CD14-positive monocyte (primary cell): ENCODE results near the gene RPS6KA3. TPM values are rescaled to one million over a fixed set of nuclear protein-coding genes. Genes with fewer than 3 reads are reported as not detected.
"Not testable (repeated sequence)": the region's sequence is repeated elsewhere in the genome, so short reads cannot be mapped to it uniquely, and the experiment has no call there.

Experiments
- DNase-seq, 3 donors: peaks; one replicate each; pipeline ENCODE4 v3.0.0-alpha.2; 2011 to 2022
- H2AFZ ChIP-seq: 2 replicates; pipeline ENCODE4 v1.6.0; 2012; ENCODE audit warnings: mild to moderate bottlenecking, low read depth, low read length, inconsistent platforms; ENCODE audit not compliant: insufficient read depth, poor library complexity, severe bottlenecking
- H3K27ac ChIP-seq, 2 donors: 1 replicate in 1 of 2; 2 replicates in 1 of 2; pipeline ENCODE4 v1.5.1; 2012 to 2013; ENCODE audit warnings: low read length in 2 of 2, control low read depth in 1 of 2, inconsistent platforms in 1 of 2, low read depth in 1 of 2, mild to moderate bottlenecking in 1 of 2
- H3K27me3 ChIP-seq, 2 donors: one replicate each; pipeline versions ENCODE4 v1.6.0 to v1.6.1; 2011 to 2013; ENCODE audit warnings: low read length in 2 of 2; ENCODE audit not compliant: control insufficient read depth in 2 of 2, insufficient read depth in 2 of 2
- H3K36me3 ChIP-seq, 2 donors: replicated peaks in 1 of 2; 1 replicate in 1 of 2; 2 replicates in 1 of 2; pipeline versions ENCODE4 v1.5.1 to v1.6.1; 2012 to 2013; ENCODE audit warnings: low read length in 2 of 2, control low read depth in 1 of 2, inconsistent platforms in 1 of 2, mild to moderate bottlenecking in 1 of 2; ENCODE audit not compliant: insufficient read depth in 2 of 2, control insufficient read depth in 1 of 2
- H3K4me1 ChIP-seq, 2 donors: 1 replicate in 1 of 2; 2 replicates in 1 of 2; pipeline versions ENCODE4 v1.5.1 to v1.6.1; 2012 to 2013; ENCODE audit warnings: low read length in 2 of 2, control low read depth in 1 of 2, inconsistent platforms in 1 of 2, mild to moderate bottlenecking in 1 of 2, moderate library complexity in 1 of 2; ENCODE audit not compliant: insufficient read depth in 2 of 2, control insufficient read depth in 1 of 2
- H3K4me2 ChIP-seq: replicated peaks from 2 replicates; pipeline ENCODE3; 2012; ENCODE audit warnings: low read length, moderate library complexity, mild to moderate bottlenecking; ENCODE audit not compliant: poor library complexity, severe bottlenecking; ENCODE audit errors: extremely low read depth
- H3K4me3 ChIP-seq, 3 experiments: fragments of 200-600 bp in 1 of 3; sonication (generic) in 1 of 3; replicated peaks in 1 of 3; 1 replicate in 2 of 3; 2 replicates in 1 of 3; pipeline ENCODE4 v1.5.1; 2011 to 2013; ENCODE audit warnings: low read length in 3 of 3, mild to moderate bottlenecking in 3 of 3, control low read depth in 2 of 3, low read depth in 2 of 3, inconsistent platforms in 1 of 3, moderate library complexity in 1 of 3
- H3K79me2 ChIP-seq: 2 replicates; pipeline ENCODE4 v1.6.0; 2012; ENCODE audit warnings: mild to moderate bottlenecking, control low read depth, inconsistent platforms, low read length, moderate library complexity; ENCODE audit not compliant: insufficient read depth
- H3K9ac ChIP-seq: 2 replicates; pipeline ENCODE4 v1.6.0; 2017; ENCODE audit warnings: low read length, mild to moderate bottlenecking; ENCODE audit not compliant: insufficient read depth, poor library complexity, severe bottlenecking
- H3K9me3 ChIP-seq, 2 donors: replicated peaks in 1 of 2; 1 replicate in 1 of 2; 2 replicates in 1 of 2; pipeline versions ENCODE4 v1.5.1 to v1.6.1; 2012 to 2013; ENCODE audit warnings: low read length in 2 of 2, control low read depth in 1 of 2; ENCODE audit not compliant: control insufficient read depth in 1 of 2, insufficient read depth in 1 of 2
- H4K20me1 ChIP-seq: 2 replicates; pipeline ENCODE4 v1.6.0; 2012; ENCODE audit warnings: mild to moderate bottlenecking, low read length, control low read depth, moderate library complexity; ENCODE audit not compliant: insufficient read depth
- H3K27ac Mint-ChIP-seq, 7 donors: one replicate each; pipeline ENCODE4 v1.8.0; 2020; ENCODE audit warnings: mild to moderate bottlenecking in 7 of 7, mixed read lengths in 7 of 7, moderate library complexity in 6 of 7, inconsistent platforms in 2 of 7
- H3K27me3 Mint-ChIP-seq, 3 donors: one replicate each; pipeline ENCODE4 v1.8.0; 2021 to 2022; ENCODE audit warnings: low read depth in 3 of 3, mild to moderate bottlenecking in 3 of 3, mixed read lengths in 3 of 3, moderate library complexity in 3 of 3, inconsistent platforms in 1 of 3
- H3K36me3 Mint-ChIP-seq, 2 donors: one replicate each; pipeline ENCODE4 v1.8.0; 2020; ENCODE audit warnings: mixed read lengths in 2 of 2, inconsistent platforms in 1 of 2, mild to moderate bottlenecking in 1 of 2
- H3K4me1 Mint-ChIP-seq: one replicate; pipeline ENCODE4 v1.8.0; 2020; ENCODE audit warnings: mild to moderate bottlenecking, mixed read lengths
- H3K4me3 Mint-ChIP-seq, 2 donors: one replicate each; pipeline ENCODE4 v1.8.0; 2020; ENCODE audit warnings: mild to moderate bottlenecking in 2 of 2, mixed read lengths in 2 of 2, moderate library complexity in 1 of 2
- H3K9me3 Mint-ChIP-seq, 7 donors: one replicate each; pipeline ENCODE4 v1.8.0; 2020 to 2022; ENCODE audit warnings: mixed read lengths in 7 of 7, mild to moderate bottlenecking in 6 of 7, moderate library complexity in 6 of 7, inconsistent platforms in 2 of 7
- intact Hi-C, 2 donors: fragments of 100-400 bp; cut with micrococcal nuclease; formaldehyde crosslinking; loops; one replicate each; pipeline versions ENCODE4 v1.15.0 to v1.15.1; 2023
- polyA plus RNA-seq, 3 donors: library from polyadenylated mRNA; depleted of rRNA in 1 of 3; unstranded in 2 of 3; stranded (reverse) in 1 of 3; fragments of 300-500 nt in 2 of 3; fragments of >200 nt in 1 of 3; fragmentation: Illumina TruSeq in 2 of 3; gene quantifications; 1 replicate in 2 of 3; 2 replicates in 1 of 3; pipeline ENCODE4 v1.2.3, GENCODE V29; 2012 to 2021
- TF ChIP-seq, protein P1 (sequence below): fragments of 200-600 bp; IDR thresholded peaks from one replicate; pipeline ENCODE4 v1.8.0; 2022; ENCODE audit warnings: antibody characterized with exemption, mild to moderate bottlenecking

Gene RPS6KA3
- polyA plus RNA-seq, 3 donors: 14.6 to 28.2 (median 21.6) TPM

DNA sequence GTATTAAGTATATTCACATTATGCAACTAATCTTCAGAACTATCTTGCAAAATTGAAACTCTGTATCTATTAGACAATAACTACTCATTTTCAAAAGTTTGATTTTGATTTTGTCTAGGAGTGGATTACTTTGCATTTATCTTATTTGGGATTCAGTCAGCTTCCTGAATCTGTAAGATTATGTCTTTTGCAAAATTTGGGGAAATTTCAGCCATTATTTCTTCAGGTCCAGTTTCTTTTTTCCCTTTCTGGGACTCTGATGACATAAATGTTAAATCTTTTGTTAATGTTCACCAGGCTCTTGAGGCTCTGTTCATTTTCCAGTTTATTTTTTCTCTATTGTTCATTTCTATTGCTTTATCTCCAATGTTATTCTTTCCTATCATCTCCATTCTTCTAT lies 15.0 kb downstream of the RPS6KA3 start:
- TF ChIP-seq, protein P1, sequence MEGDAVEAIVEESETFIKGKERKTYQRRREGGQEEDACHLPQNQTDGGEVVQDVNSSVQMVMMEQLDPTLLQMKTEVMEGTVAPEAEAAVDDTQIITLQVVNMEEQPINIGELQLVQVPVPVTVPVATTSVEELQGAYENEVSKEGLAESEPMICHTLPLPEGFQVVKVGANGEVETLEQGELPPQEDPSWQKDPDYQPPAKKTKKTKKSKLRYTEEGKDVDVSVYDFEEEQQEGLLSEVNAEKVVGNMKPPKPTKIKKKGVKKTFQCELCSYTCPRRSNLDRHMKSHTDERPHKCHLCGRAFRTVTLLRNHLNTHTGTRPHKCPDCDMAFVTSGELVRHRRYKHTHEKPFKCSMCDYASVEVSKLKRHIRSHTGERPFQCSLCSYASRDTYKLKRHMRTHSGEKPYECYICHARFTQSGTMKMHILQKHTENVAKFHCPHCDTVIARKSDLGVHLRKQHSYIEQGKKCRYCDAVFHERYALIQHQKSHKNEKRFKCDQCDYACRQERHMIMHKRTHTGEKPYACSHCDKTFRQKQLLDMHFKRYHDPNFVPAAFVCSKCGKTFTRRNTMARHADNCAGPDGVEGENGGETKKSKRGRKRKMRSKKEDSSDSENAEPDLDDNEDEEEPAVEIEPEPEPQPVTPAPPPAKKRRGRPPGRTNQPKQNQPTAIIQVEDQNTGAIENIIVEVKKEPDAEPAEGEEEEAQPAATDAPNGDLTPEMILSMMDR: no peak
- no peak overlapping the region for H3K4me3 ChIP-seq
- Mint-ChIP-seq H3K27me3 (peaks cover 0 to 7% (median 0%) of the 10 kb centered on the region in 3 donors), H3K36me3 (no peaks in the 10 kb centered on the region), H3K9me3 (peaks cover 0 to 8% (median 0%) of the 10 kb centered on the region in 7 donors), H3K27ac (peak overlapping the region in 3 of 7 donors; percentile 33 to 72 (median 41)), H3K4me3 (no peak overlapping the region), H3K4me1 (peaks cover 39% of the 10 kb centered on the region)
- H3K27me3 ChIP-seq: no peaks in the 10 kb centered on the region
- H4K20me1 ChIP-seq: peaks cover 77% of the 10 kb centered on the region
- peaks cover 20 to 31% of the 10 kb centered on the region in 2 donors for H3K4me1 ChIP-seq
- H3K9me3 ChIP-seq: no peaks in the 10 kb centered on the region
- H3K9ac ChIP-seq: no peak overlapping the region
- no peak overlapping the region for H3K4me2 ChIP-seq
- H2AFZ ChIP-seq: no peak overlapping the region
- peaks cover 88% of the 10 kb centered on the region for H3K79me2 ChIP-seq
- no peak overlapping the region for H3K27ac ChIP-seq
- DNase-seq: no peak
- H3K36me3 ChIP-seq: no peaks in the 10 kb centered on the region
- intact Hi-C loops: loop anchor here (2.0 to 5.0 kb wide), 2 partner anchors 191 kb away; no protein-coding TSS in a partner anchor

- H3K9me3 Mint-ChIP-seq, H3K4me2 ChIP-seq, H3K27ac ChIP-seq, H3K9ac ChIP-seq, H3K4me3 Mint-ChIP-seq, H3K36me3 Mint-ChIP-seq, H3K27me3 ChIP-seq, H3K9me3 ChIP-seq, H3K27me3 Mint-ChIP-seq, H2AFZ ChIP-seq, DNase-seq, H3K4me3 ChIP-seq, H3K36me3 ChIP-seq: not testable (repeated sequence)
- H4K20me1 ChIP-seq: peaks cover 85% of the 10 kb centered on the region
- intact Hi-C loops: loop anchor here in 1 of 2 donors (5.0 kb wide), 1 partner anchor 192 kb away; no protein-coding TSS in a partner anchor
- Mint-ChIP-seq H3K4me1 (peaks cover 29% of the 10 kb centered on the region), H3K27ac (peak overlapping the region in 1 of 7 donors; percentile 46)
- peaks cover 13 to 22% of the 10 kb centered on the region in 2 donors for H3K4me1 ChIP-seq
- H3K79me2 ChIP-seq: peaks cover 93% of the 10 kb centered on the region
Observed at GRCh38 chrX:20250146-20250545, 16.6 kb downstream of the RPS6KA3 start.
